H9 (cell line): Measurements from ENCODE around the gene PLA2G4C. TPM values are rescaled to one million over a fixed set of nuclear protein-coding genes. Genes with fewer than 3 reads are reported as not detected.

Experiments
- DNase-seq: peaks from one replicate; pipeline ENCODE4 v3.0.0-alpha.2; 2017
- H2AFZ ChIP-seq: one replicate; pipeline ENCODE4 v1.6.1; 2013; ENCODE audit warnings: mild to moderate bottlenecking, low read length, control low read depth, moderate library complexity
- H2AK5ac ChIP-seq: 2 replicates; pipeline ENCODE4 v1.6.1; 2013; ENCODE audit warnings: low read length, control low read depth, mixed read lengths; ENCODE audit not compliant: insufficient read length
- H2BK120ac ChIP-seq: one replicate; pipeline ENCODE4 v1.6.1; 2013; ENCODE audit warnings: low read depth, mild to moderate bottlenecking, low read length, control low read depth, inconsistent platforms; ENCODE audit not compliant: poor library complexity, severe bottlenecking
- H2BK12ac ChIP-seq: 2 replicates; pipeline ENCODE4 v1.6.1; 2013; ENCODE audit warnings: low read length, control low read depth, mixed read lengths, low read depth; ENCODE audit not compliant: insufficient read length
- H2BK15ac ChIP-seq: 2 replicates; pipeline ENCODE4 v1.6.1; 2013; ENCODE audit warnings: low read depth, low read length, control low read depth
- H2BK20ac ChIP-seq: one replicate; pipeline ENCODE4 v1.6.1; 2013; ENCODE audit warnings: low read depth, mild to moderate bottlenecking, low read length, control low read depth, inconsistent platforms; ENCODE audit not compliant: poor library complexity, severe bottlenecking
- H2BK5ac ChIP-seq: 2 replicates; pipeline ENCODE4 v1.6.1; 2013; ENCODE audit warnings: low read length, control low read depth, mixed read lengths; ENCODE audit not compliant: insufficient read length
- H3K14ac ChIP-seq: 2 replicates; pipeline ENCODE4 v1.6.1; 2013; ENCODE audit warnings: low read length, control low read depth; ENCODE audit not compliant: insufficient read depth
- H3K18ac ChIP-seq: 2 replicates; pipeline ENCODE4 v1.6.1; 2013; ENCODE audit warnings: low read depth, mild to moderate bottlenecking, mixed read lengths, low read length, control low read depth; ENCODE audit not compliant: insufficient read length
- H3K23ac ChIP-seq: 2 replicates; pipeline ENCODE4 v1.6.1; 2013; ENCODE audit warnings: low read length, control low read depth, mixed read lengths, low read depth; ENCODE audit not compliant: insufficient read length
- H3K23me2 ChIP-seq: 2 replicates; pipeline ENCODE4 v1.6.1; 2013; ENCODE audit warnings: low read depth, mild to moderate bottlenecking, mixed read lengths, low read length, control low read depth; ENCODE audit not compliant: insufficient read length, poor library complexity, severe bottlenecking
- H3K27ac ChIP-seq: 2 replicates; pipeline ENCODE4 v1.5.1; 2013; ENCODE audit warnings: low read length, control low read depth, mixed read lengths, low read depth; ENCODE audit not compliant: insufficient read length
- H3K27me3 ChIP-seq: 2 replicates; pipeline ENCODE4 v1.6.1; 2013; ENCODE audit warnings: low read length, control low read depth, inconsistent platforms; ENCODE audit not compliant: insufficient read depth
- H3K4ac ChIP-seq: 2 replicates; pipeline ENCODE4 v1.6.1; 2013; ENCODE audit warnings: low read depth, mild to moderate bottlenecking, control low read depth, inconsistent platforms, low read length, moderate library complexity
- H3K4me1 ChIP-seq: 2 replicates; pipeline ENCODE4 v1.6.1; 2013; ENCODE audit warnings: low read length, control low read depth, inconsistent platforms; ENCODE audit not compliant: insufficient read depth
- H3K4me2 ChIP-seq: 2 replicates; pipeline ENCODE4 v1.6.1; 2013; ENCODE audit warnings: low read length, control low read depth, mixed read lengths; ENCODE audit not compliant: insufficient read length, insufficient read depth
- H3K56ac ChIP-seq: 2 replicates; pipeline ENCODE4 v1.6.1; 2013; ENCODE audit warnings: low read depth, mild to moderate bottlenecking, mixed read lengths, low read length, control low read depth; ENCODE audit not compliant: insufficient read length
- H3K79me1 ChIP-seq: 2 replicates; pipeline ENCODE4 v1.6.1; 2013; ENCODE audit warnings: low read depth, mild to moderate bottlenecking, moderate library complexity, low read length, control low read depth, inconsistent platforms; ENCODE audit not compliant: insufficient read depth, poor library complexity, severe bottlenecking
- H3K79me2 ChIP-seq: 2 replicates; pipeline ENCODE4 v1.6.1; 2013; ENCODE audit warnings: low read length, control low read depth, inconsistent platforms; ENCODE audit not compliant: insufficient read depth
- H3K9ac ChIP-seq: 2 replicates; pipeline ENCODE4 v1.6.1; 2013; ENCODE audit warnings: low read length, control low read depth, mixed read lengths; ENCODE audit not compliant: insufficient read length; ENCODE audit errors: extremely low read depth
- H3K9me3 ChIP-seq: one replicate; pipeline ENCODE4 v1.6.1; 2013; ENCODE audit warnings: low read depth, low read length, inconsistent platforms; ENCODE audit not compliant: control insufficient read depth
- H3T11ph ChIP-seq: one replicate; pipeline ENCODE4 v1.6.1; 2013; ENCODE audit warnings: mild to moderate bottlenecking, low read length, control low read depth, inconsistent platforms
- H4K20me1 ChIP-seq: one replicate; pipeline ENCODE4 v1.6.1; 2013; ENCODE audit not compliant: control insufficient read depth, insufficient read length, insufficient read depth
- H4K5ac ChIP-seq: 2 replicates; pipeline ENCODE4 v1.6.1; 2013; ENCODE audit warnings: low read depth, mild to moderate bottlenecking, mixed read lengths, low read length, control low read depth; ENCODE audit not compliant: insufficient read length
- H4K8ac ChIP-seq: replicated peaks from 2 replicates; pipeline ENCODE4 v1.6.1; 2013; ENCODE audit warnings: low read length, control low read depth, mixed read lengths, low read depth; ENCODE audit not compliant: insufficient read length
- H4K91ac ChIP-seq: 2 replicates; pipeline ENCODE4 v1.6.1; 2013; ENCODE audit warnings: low read depth, mild to moderate bottlenecking, moderate library complexity, mixed read lengths, low read length, control low read depth; ENCODE audit not compliant: insufficient read length
- H3K27ac Mint-ChIP-seq, 3 experiments: 2 replicates in 2 of 3; 3 replicates in 1 of 3; pipeline ENCODE4 v1.8.0; 2020 to 2021; ENCODE audit warnings: mixed read lengths in 3 of 3, mild to moderate bottlenecking in 1 of 3, moderate library complexity in 1 of 3
- H3K27me3 Mint-ChIP-seq: 2 replicates; pipeline ENCODE4 v1.8.0; 2021; ENCODE audit warnings: low read depth, mild to moderate bottlenecking, moderate library complexity, mixed read lengths
- H3K36me3 Mint-ChIP-seq, 3 experiments: 2 replicates in 2 of 3; 3 replicates in 1 of 3; pipeline ENCODE4 v1.8.0; 2020 to 2021; ENCODE audit warnings: low read depth in 3 of 3, mixed read lengths in 3 of 3; ENCODE audit not compliant: insufficient read depth in 1 of 3
- H3K4me1 Mint-ChIP-seq, 2 experiments: 2 replicates each; pipeline ENCODE4 v1.8.0; 2020; ENCODE audit warnings: mixed read lengths in 2 of 2
- H3K4me3 Mint-ChIP-seq, 2 experiments: 2 replicates in 1 of 2; 3 replicates in 1 of 2; pipeline ENCODE4 v1.8.0; 2020 to 2021; ENCODE audit warnings: mild to moderate bottlenecking in 2 of 2, mixed read lengths in 2 of 2, moderate library complexity in 1 of 2
- H3K9me3 Mint-ChIP-seq, 2 experiments: 2 replicates in 1 of 2; 3 replicates in 1 of 2; pipeline ENCODE4 v1.8.0; 2020; ENCODE audit warnings: mild to moderate bottlenecking in 2 of 2, mixed read lengths in 2 of 2, moderate library complexity in 1 of 2
- WGBS: extraction: QIAGEN DNeasy Blood & Tissue Kit; methylation state at CpG from one replicate; pipeline ENCODE4 v1.1.7; 2013; ENCODE audit warnings: missing lambda C conversion rate, low lambda C conversion rate, mixed read lengths; ENCODE audit not compliant: insufficient read length; ENCODE audit errors: extremely low coverage; 5-methylcytosine and 5-hydroxymethylcytosine counted together
- total RNA-seq: library from RNA; stranded (reverse); gene quantifications from 2 replicates; pipeline ENCODE4 v1.2.1, GENCODE V29; 2021
- TF ChIP-seq, protein P1 (sequence below): fragments of 200-600 bp; sonication (generic); conservative IDR thresholded peaks from 3 replicates; pipeline ENCODE4 v1.8.0; 2021; ENCODE audit warnings: antibody characterized with exemption, mild to moderate bottlenecking

Gene PLA2G4C
- total RNA-seq, 1 experiment from 2014 or later = 7.0 TPM

DNA sequence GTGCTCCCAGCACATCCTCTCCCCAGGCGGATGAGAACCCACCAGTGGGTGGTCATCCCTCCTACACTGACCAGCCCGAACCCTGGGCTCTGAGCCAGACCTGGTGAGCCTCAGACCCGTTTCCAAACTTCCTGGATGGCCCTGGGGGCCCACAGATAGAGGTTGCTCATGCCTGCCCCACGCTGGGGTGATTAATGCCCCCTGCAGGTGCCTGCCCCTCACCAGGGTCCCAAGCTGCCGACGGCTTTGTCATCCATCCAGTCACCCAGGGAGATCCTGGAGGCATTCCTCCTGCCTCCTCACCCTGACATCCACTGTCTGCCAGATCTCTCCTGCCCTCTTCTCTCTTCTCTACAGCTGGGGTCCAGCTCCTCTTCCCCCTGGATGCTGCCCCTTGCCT lies 28.4 kb upstream of the PLA2G4C start:
- H3K4me1 ChIP-seq = no peaks in the 10 kb centered on the region
- no peaks in the 10 kb centered on the region for H3K23me2 ChIP-seq

More for the DNA sequence above, 28.4 kb upstream of the PLA2G4C start:
- Histone ChIP-seq H3K9ac (no peak overlapping the region), H2BK20ac (no peak overlapping the region), H4K20me1 (no peaks in the 10 kb centered on the region), H3K56ac (no peak overlapping the region), H3K23ac (no peak overlapping the region), H3K4ac (no peak overlapping the region), H4K8ac (no peak overlapping the region), H2BK15ac (no peak overlapping the region), H3K27me3 (no peaks in the 10 kb centered on the region), H3T11ph (no peak overlapping the region), H3K14ac (no peak overlapping the region; the same call in 1 of the 2 replicates), H2BK12ac (no peak overlapping the region), H2BK5ac (no peak overlapping the region), H3K18ac (no peak overlapping the region), H2BK120ac (no peak overlapping the region), H3K79me2 (no peaks in the 10 kb centered on the region), H2AK5ac (no peak overlapping the region), H2AFZ (no peak overlapping the region), H4K91ac (no peak overlapping the region), H3K4me2 (no peak overlapping the region), H3K27ac (no peak overlapping the region), H4K5ac (no peak overlapping the region), H3K79me1 (no peaks in the 10 kb centered on the region), H3K9me3 (no peaks in the 10 kb centered on the region)
- no peak overlapping the region for H3K4me3 Mint-ChIP-seq
- TF ChIP-seq, protein P1, sequence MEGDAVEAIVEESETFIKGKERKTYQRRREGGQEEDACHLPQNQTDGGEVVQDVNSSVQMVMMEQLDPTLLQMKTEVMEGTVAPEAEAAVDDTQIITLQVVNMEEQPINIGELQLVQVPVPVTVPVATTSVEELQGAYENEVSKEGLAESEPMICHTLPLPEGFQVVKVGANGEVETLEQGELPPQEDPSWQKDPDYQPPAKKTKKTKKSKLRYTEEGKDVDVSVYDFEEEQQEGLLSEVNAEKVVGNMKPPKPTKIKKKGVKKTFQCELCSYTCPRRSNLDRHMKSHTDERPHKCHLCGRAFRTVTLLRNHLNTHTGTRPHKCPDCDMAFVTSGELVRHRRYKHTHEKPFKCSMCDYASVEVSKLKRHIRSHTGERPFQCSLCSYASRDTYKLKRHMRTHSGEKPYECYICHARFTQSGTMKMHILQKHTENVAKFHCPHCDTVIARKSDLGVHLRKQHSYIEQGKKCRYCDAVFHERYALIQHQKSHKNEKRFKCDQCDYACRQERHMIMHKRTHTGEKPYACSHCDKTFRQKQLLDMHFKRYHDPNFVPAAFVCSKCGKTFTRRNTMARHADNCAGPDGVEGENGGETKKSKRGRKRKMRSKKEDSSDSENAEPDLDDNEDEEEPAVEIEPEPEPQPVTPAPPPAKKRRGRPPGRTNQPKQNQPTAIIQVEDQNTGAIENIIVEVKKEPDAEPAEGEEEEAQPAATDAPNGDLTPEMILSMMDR = no peak
- WGBS = no CpG with 5 or more reads among the region's 6 CpGs
- H3K27ac Mint-ChIP-seq = no peak overlapping the region; a peak in 2 of 7 replicates
- no peaks in the 10 kb centered on the region; the same call in 1 of the 2 replicates for H3K27me3 Mint-ChIP-seq
- no peaks in the 10 kb centered on the region for H3K9me3 Mint-ChIP-seq
- no peaks in the 10 kb centered on the region for H3K4me1 Mint-ChIP-seq
- DNase-seq = no peak
- H3K36me3 Mint-ChIP-seq = peaks cover 34 to 68% (median 62%) of the 10 kb centered on the region in 3 experiments
